ENCODE data around the gene SCNN1B.
"Not testable (repeated sequence)": the region's sequence is repeated elsewhere in the genome, so short reads cannot be mapped to it uniquely, and the experiment has no call there.

The SCNN1B gene

DNA sequence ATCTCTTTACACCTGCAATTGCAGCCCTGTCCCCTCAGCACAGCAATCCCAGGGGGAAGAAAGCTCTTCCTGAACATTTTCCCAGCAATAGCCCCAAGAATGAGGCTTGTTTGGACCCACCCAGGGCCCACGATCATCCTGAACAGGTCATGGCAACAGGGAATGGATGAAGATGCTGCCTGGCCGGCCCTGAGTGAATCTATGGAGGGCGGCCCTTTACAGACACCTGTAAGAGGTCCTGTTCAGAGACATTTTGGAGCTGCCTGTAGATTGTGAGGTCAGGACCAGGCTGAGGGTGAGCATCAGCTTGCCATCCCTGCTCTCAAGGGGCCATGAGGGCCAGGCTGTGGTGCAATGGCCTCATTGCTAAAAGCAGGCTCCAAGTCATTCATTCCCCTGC is 81.8 kb downstream of the SCNN1B start:
- DNase-seq = no peak

DNA sequence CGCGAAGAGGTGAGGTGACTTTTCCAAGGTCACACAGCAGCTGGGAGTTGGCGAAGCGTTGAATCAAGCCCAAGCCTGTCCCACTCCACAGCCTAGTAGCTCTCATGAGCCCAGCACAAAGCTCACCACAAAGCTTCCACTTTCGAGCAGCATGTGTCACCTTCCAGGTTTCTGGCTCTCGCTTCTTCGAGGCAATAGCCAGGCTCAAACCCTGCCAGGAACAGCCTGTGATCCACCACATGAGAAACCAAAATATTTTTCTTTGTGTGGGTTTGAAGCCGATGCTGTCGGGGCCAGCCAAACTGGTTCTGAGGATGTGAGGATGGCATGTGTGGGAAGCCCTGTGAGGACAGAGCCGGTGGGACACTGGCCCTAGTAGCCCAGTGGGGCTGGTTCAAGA is 82.8 kb downstream of the SCNN1B start:
- no peak for DNase-seq

DNA sequence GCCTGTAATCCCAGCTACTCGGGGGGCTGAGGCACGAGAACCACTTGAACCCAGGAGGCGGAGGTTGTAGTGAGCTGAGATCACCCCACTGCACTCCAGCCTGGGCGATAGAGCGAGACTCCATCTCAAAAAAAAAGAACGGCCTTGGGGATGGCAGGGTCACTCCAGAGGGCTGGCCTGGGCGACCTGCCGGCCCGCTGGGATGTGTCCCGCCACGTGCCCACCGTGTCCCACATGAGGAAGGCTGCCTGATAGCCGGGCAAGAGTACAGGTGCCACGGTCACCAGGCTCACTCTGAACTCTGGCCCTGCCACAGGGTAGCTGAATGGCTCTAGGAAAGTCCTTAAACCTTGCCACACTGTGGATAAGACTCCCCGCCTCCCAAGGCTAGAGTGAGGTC is 83.3 kb downstream of the SCNN1B start:
- DNase-seq = no peak

DNA sequence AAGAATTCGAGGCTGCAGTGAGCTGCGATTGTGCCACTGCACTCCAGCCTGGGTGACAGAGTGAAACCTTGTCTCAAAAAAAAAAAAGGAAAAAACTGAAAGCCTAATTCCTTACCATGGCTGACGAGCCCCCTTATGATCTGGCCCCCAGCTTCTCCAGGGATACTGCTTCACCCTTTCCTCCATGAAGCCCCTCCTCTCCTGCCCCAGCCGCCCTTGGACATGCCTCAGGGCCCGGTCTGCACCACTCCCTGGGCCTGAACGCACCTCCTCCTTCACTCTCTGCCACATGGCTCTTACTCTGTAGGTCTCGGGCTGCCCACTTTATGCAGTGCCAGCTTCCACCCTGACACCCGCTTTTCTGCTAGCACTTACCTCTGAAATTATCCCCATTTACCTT is 85.6 kb downstream of the SCNN1B start:
- no peak for DNase-seq

DNA sequence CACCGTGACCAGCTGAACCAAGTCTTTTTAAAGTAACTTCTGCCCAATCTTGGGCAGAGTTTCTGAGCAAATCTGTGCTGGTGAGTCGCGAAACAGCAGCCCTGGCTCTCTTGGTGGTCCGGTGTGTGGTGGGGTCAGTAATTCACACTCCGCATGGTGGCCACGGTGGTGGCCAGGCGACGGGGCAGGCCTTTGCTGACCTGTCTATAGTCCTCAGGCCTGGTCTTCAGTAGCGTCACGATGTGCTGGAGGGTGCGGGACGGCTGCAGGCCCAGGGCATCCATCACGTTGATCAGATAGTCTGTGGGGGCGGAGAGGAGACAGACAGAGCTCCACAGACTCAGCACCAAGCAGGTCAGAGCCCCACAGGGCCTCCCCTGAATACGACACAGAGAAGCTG is 86.7 kb downstream of the SCNN1B start:
- DNase-seq = no peak

DNA sequence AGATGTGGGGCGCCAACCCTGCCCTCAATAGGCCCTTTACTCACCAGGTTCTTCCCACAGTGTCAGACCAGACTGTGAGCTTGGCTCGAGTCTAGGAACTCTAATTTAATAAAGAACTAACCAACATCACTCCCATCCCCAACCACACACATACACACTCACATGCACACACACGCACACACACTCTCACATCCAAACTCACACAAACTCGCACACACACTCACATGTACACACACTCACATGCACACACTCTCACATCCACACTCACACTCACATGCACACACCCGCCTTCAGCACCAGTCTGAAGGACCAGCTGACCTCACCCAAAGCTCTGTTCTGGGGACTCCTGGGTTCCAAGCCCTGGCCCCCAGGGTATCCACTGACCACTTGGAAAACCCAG is 87.1 kb downstream of the SCNN1B start:
- no peak for DNase-seq

DNA sequence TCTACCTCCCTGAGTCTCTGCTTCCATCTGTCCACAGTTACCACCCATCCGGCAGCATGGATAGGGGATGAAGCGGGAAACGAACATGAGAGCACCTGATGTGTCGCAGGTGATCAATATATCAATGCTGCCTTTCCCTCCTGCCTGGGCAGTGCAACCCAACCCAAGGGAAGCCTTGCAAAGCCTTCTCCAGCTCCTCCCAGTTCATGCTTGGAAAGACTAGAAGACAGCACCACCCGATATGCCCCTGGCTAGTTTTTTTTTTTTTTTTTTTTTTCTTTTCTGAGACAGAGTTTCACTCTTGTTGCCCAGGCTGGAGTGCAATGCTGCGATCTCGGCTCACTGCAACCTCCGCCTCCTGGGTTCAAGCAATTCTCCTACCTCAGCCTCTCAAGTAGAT is 87.8 kb downstream of the SCNN1B start:
- DNase-seq = not testable (repeated sequence)

DNA sequence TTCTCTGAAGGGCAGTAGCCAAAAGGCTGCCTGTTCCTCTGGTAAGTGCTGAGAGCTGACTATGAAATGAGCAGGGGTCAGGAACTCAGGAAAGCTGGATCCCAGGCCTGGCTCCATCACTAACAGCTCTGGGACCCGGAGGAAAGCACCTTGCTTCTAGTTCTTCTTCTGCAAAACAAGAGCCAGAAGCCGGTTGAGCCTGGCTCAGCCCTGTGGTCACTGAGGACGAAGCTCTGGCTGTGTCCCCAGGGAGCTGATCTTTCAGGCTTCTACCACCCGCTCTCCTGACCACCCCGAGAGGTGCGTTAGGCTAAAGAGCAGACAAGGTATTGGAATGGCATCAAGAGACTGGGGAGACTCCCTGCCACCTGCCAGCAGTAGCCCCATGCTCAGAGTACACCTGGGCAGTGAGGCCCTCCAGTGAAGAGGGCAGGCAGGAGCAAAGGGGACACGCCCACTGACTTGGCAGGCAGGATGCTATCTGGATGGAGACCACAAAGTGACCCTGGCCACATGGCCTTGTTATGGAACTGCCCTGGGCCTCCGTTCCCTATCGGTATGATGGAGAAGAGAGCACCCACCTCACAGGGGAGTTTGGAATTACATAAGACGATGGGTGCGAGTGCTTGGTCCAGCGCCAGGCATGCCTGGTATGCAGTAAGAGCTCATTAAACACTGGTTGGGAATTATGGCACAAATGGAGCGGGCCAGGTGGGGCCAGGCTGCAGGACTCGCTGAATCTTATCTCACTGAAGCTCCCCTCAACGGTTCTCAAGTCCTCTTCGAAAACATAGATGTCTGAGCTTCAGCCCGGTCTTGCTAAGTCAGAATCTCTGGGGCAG is 89.5 kb downstream of the SCNN1B start:
- no peak for DNase-seq

DNA sequence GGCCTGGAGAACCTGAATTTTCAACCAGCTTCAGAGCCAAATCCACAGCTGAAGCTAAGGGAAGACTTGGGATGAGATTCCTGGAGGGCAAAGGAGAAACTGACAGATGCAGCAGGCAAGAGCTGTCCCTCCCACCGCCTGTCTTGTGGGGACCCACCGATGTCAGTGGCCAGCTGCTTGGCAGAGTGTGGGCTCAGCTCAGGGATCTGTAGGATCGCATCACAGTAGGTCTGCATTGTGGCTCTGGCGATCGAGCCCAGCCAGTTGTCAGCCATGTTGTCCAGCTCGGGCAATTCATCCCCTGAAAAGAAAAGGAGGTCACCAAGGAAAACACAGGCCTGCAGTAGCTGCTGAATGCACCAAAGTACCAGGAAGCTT is 90.1 kb downstream of the SCNN1B start:
- no peak for DNase-seq

DNA sequence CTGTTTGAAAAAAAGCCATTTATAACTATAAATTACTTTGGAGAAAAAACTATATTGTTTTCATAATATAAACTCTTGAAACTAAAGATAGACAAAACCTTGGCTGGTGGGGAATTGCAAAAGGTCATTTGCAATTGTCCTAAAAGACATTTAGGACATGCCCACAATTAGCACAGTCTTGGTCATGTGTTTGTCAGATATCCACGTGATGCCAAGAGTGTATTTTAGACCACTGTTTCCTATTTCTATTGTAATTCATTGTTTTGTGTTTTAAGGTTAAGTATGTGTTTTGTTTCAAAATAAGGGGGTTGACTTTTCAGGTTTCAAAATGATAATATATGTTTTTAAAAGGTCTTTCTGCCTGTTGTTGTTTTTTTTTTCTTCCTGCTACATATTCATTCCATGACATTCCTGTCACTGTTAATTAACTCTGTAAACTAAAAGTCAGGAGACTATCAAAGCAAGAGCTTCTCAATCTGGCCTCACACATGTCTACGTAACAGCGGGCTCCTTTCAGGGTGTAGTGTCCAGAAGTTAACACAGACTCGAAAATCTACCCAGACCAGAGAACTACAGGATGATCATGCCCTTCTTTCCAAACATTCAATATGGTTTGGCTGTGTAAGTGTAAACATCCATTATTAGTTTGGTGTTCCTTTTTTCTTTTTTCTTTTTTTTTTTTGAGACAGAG is 92.2 kb downstream of the SCNN1B start:
- no peak for DNase-seq

DNA sequence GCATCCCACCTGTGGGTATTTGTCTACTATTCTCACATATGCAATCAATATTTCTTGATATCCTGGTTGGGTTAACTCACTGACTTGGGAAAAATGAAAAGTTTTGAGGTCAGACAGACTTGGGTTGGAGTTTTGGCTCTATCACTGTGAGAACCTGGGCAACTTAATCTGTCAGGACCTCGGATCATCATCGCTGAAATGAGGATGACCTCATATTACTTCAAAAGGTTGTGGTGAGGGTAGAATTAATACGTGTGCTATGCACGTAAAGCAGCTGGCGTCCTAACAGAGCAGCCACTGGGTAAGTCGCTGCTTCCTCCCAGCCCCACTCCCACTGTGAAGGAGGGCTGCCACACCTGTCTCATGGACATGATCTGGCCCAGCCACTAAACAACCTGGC is 93.6 kb downstream of the SCNN1B start:
- no peak for DNase-seq

DNA sequence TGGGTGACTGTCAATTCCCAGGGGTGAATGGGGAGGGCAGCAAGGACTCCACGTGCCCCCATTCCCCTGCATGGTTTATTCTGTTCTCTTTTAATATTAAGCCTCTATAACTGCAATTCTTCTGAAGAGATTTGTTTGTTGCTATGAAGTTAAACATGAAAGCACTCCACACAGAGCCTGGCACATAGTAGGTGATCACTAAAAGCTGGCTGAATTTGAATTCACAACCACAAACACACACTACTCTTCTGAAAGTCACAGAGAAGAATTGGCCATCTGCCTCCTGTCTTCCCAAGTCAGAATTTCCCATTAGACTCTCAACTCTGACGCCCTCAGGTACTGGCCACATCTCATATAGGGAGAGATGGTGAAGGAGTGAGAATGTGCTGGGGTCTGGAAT is 95.4 kb downstream of the SCNN1B start:
- DNase-seq = no peak

DNA sequence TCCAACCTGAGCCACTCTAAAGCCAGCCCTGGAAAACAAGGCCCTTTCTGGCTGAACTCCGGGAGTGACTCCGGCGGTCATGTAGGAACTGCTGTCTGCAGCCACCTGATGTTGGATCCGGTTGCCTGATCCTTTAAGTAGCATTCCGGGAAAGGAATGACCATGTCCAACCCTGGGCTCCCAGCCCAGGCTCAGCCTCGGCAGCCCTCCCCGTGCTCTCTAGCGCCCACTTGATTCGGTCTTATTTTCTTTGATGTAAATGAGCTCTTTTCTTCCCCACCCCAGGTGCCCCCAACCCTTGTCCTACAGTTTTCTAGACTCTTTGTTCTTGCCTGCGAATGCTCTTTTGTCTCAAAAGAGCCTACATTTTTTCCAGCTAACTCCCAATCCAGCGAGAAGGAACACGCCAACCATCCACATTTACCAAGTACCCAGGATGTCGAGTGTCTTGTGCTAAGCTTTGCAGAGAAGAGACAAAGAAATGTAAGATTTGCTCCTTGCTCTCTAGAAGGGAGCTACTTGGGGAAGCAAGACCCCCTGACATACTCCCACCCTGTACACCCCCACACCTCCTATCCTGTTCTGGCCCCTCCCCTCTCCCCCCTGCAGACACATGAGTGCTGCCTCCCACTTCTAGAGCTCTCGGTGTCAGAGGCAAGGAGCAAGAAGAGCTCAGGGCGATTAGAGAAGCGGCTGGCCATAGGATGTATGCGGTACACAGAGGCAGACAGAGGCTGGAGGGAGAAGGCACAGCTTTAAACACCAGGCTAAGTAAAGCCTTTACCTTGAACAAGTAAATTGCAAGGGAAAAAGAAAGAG is 97.1 kb downstream of the SCNN1B start:
- no peak for DNase-seq

DNA sequence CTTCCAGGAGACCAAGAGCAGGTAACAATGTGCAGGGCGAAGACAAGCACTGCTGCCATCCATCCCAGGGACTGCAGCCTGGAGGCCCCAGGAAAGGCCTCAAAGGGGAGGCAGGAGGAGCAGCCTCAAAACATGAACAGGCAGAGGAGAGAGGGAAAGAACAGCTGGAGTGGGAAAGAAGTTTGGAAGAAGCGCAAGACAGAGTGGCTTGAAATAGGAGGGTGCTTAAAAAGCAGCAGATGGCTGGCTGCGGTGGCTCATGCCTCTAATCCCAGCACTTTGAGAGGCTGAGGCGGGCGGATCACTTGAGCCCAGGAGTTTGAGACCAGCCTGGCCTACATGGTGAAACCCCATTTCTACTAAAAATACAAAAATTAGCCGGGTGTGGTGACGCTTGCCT is 98.3 kb downstream of the SCNN1B start:
- not testable (repeated sequence) for DNase-seq

DNA sequence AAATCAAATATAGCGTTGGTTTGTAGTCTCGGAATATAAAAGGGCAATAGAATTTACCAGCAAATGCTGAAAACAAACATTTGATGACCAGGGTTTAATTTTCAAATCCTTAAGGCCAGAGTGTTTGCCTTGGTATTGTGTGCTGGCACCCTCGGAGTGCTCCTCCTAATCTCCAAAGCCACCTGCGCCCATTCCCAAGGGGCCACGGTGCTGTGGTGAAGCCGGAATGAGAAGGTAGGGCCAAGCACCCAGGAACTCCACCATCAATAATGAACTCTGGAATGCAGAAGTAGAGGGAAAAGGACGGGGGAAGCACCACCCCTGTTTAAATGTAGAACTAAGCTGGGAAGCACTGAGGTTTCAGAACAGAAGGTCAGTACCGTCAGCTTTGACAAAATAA is 99.0 kb downstream of the SCNN1B start:
- DNase-seq = no peak

DNA sequence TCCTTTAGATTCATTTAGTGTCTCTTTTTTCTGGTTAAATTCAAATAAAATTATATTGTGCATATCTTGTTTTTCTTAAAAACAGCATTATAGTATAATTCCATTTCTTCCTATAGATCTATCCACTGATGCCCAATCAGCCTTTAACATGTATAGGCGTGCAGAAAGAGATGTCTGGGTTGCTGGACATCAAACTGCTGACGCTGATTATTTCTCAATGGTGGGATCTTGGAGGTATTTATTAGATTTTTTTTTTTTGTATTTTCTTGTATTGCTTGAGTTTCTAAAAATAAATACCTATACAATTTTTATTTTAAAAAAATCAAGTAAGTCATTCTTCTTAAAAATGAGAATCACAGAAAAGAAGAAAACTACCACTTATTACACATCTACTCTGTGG is 100.0 kb downstream of the SCNN1B start:
- DNase-seq = no peak

DNA sequence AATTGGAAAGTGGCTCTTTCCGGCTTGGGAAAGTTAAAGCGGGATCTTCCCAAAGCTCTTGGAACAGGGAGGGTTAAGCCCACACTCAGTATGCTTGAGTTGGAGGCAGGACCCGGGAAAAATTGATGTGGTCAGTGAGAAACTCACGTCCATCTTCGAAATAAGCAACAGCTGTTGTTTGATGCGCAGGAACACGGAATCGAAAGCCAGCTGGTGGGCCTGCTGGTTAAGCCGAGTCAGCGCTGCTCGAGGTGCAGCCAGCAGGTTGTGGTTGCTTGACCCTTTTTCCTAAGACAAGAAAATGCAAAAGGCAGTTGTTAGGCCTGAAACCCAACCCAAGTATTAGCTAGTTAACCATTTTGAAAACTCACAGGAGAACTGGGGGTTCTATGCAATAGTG is 101.4 kb downstream of the SCNN1B start:
- no peak for DNase-seq

DNA sequence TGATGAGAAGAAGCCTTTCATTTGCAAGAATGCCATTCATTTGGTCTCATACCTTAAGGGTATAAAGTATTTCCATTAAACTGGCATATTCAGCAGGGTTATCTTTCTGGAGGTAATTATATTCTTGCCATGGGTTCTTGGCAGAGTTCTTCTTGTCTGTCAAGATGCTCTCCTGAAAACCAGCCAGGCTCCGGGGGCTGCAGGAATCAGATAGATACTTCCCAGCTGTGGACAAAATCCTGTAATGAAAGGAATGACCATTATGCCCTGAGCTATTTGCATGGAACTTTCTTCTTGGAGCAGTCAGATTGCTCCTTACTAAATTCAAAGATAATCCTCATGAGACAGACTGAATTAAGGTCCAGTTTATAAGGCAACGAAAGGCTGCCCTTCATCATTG is 103.9 kb downstream of the SCNN1B start:
- no peak for DNase-seq

DNA sequence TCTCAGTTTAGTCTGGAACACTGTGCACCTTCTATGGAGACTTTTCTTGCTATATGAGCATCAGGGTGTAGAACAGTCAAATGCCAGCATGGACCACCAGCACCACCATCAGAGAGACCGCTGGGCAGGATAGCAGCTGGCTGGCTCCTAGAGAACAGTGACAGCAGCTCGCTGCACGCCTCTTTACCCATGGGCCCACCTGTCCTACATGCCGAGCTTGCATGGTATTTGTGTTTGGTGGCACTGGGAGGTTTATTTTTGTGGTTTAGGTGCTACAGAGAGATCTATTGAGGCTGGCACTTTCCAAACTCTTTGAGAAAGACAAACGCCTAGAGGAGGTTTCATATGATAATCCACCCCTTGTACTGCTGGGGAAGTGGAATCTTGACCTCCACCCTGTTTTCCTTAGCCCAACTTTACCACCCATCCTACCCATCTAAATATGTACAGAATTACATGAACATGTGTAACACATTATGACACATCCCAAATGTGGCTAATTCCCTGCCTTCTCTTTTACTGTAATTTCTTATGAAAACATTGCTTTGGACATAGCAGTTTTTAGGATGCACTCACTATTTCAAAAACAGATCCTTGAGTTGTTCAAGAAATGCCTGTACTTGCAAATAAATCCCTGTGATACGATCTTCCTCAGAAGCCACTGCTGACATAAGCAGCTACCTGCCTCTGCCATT is 104.6 kb downstream of the SCNN1B start:
- DNase-seq = no peak

DNA sequence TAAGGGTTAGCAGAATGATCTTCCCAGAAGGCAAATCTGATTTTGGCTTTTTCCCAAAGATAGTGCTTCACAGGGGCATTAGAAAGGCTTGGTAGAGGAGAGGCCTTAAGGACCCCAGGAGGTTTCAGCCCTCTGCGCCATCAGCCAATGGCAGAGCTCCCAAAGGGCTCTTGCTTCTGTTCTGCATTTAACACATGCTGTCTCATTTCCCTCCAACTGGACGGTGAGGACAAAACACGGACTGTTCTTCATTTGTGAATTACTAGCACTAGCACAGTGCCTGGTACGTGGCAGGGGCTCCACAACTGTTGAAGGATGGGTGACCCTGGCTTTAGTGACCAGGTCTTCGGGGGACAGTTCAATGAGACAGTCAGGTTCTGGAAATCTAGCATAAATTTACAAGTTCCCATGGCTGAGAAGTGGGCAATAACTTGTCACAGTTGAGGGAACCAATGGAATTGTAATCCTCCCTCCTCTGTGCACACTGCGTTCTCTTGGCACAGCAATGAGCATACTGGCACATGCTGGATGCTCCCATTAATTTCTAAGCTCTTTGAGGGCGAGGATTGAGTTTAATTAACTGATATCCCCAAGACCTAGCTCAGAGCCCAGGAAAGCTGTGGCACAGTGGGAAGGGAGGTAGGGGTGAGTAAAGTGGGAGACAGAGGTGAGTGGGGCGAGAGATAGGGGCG is 105.5 kb downstream of the SCNN1B start:
- no peak for DNase-seq

DNA sequence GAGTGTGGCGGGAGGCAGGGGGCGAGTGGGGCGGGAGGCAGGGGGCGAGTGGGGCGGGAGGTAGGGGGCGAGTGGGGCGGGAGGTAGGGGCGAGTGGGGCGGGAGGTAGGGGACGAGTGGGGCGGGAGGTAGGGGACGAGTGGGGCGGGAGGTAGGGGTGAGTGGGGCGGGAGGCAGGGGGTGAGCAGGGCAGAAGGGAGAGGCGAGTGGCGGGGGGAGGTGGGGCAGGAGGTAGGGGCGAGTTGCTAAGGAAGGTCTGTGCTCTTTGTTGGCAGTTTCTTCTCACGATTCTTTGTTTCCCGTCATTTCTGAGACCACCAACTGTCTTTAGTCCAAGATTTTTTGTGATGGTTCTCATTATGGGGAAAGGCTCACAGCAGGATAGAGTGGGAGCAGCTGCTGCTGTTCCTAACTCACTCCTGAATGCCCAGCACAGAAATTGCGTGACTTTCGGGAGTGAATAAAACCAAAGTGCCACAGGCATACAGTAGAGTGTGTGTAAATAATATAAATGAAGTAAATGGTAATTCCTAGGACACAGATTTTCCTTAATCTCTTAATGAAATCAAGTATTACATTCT is 106.2 kb downstream of the SCNN1B start:
- DNase-seq = no peak

DNA sequence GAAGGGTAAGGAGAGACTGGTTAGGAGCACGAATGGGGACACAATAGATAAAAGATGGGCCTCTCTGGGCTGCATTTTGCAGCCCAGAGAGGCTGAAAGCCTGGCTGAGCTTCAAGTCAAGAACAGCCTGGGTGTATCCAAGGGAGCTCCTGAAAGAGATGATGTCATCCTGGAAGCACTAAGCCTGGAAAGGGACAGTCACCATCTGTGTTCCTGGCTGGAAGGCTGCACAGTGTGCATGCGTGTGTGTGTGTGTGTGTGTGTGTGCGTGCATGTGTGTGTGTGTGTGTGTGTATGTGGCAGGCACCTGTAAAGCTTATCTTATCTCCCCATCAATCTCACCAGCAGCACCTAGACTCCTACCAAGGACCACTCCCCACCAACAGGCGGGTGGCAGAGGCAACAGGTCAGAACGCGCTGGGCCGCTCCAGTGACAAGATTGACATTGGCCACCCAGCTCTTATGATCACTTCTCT is 106.8 kb downstream of the SCNN1B start:
- no peak for DNase-seq

Data from stimulated activated naive CD4-positive, alpha-beta T cell (primary cell).